GM21528 (cell line): ENCODE measurements around the gene FUT8.
"Not testable (repeated sequence)": the region's sequence is repeated elsewhere in the genome, so short reads cannot be mapped to it uniquely, and the experiment has no call there.

Source experiments
- ATAC-seq: cut with Tn5 transposase; IDR thresholded peaks from one replicate; pipeline ENCODE4 v1.9.1; 2021; ENCODE audit warnings: mild to moderate bottlenecking, moderate library complexity; ENCODE audit not compliant: unreplicated experiment, low FRiP score

Gene FUT8

GRCh38 chr14:65600742-65601141 is 188.2 kb downstream of the FUT8 start:
- no peak for ATAC-seq

- ATAC-seq: no peak
These were observed 192.0 kb downstream of the FUT8 start for GRCh38 chr14:65604535-65604934.

- ATAC-seq: no peak
These were observed 192.4 kb downstream of the FUT8 start for GRCh38 chr14:65604936-65605335.

GRCh38 chr14:65606460-65606859 is 193.9 kb downstream of the FUT8 start:
- ATAC-seq: no peak

GRCh38 chr14:65613131-65613650 is 200.7 kb downstream of the FUT8 start:
- ATAC-seq: no peak

- ATAC-seq: no peak
These were observed 206.5 kb downstream of the FUT8 start for GRCh38 chr14:65618996-65619395.

- no peak for ATAC-seq
These were observed 207.7 kb downstream of the FUT8 start for GRCh38 chr14:65620195-65620594.

GRCh38 chr14:65622703-65623102 is 210.2 kb downstream of the FUT8 start:
- ATAC-seq: no peak

- no peak for ATAC-seq
These were observed 211.2 kb downstream of the FUT8 start for GRCh38 chr14:65623759-65624158.

GRCh38 chr14:65627315-65627714 is 214.8 kb downstream of the FUT8 start:
- no peak for ATAC-seq

GRCh38 chr14:65628664-65629063 is 216.1 kb downstream of the FUT8 start:
- no peak for ATAC-seq

- no peak for ATAC-seq
These were observed 218.5 kb downstream of the FUT8 start for GRCh38 chr14:65631040-65631439.

GRCh38 chr14:65632487-65632886 is 220.0 kb downstream of the FUT8 start:
- no peak for ATAC-seq

GRCh38 chr14:65633666-65634065 is 221.1 kb downstream of the FUT8 start:
- ATAC-seq: not testable (repeated sequence)

GRCh38 chr14:65637780-65638179 is 225.2 kb downstream of the FUT8 start:
- ATAC-seq: no peak

- no peak for ATAC-seq
These were observed 226.7 kb downstream of the FUT8 start for GRCh38 chr14:65639216-65639615.

GRCh38 chr14:65650826-65651225 is 238.3 kb downstream of the FUT8 start:
- no peak for ATAC-seq

- ATAC-seq: no peak
These were observed 244.0 kb downstream of the FUT8 start for GRCh38 chr14:65656554-65656953.

- no peak for ATAC-seq
These were observed 245.7 kb downstream of the FUT8 start for GRCh38 chr14:65658202-65658601.

GRCh38 chr14:65661865-65662264 is 249.3 kb downstream of the FUT8 start:
- ATAC-seq: no peak

GRCh38 chr14:65664436-65664835 is 251.9 kb downstream of the FUT8 start:
- no peak for ATAC-seq

GRCh38 chr14:65676361-65677014 is 264.0 kb downstream of the FUT8 start:
- ATAC-seq: no peak

GRCh38 chr14:65685572-65685971 is 273.0 kb downstream of the FUT8 start:
- no peak for ATAC-seq
